GM12878 (cell line): Measurements from ENCODE around the gene NOXA1. TPM values are rescaled to one million over a fixed set of nuclear protein-coding genes. Genes with fewer than 3 reads are reported as not detected.

Source experiments
- CBFB ChIP-seq: IDR thresholded peaks from 2 replicates; pipeline ENCODE4 v1.6.1; 2016; ENCODE audit warnings: antibody characterized with exemption, low read depth
- GABPA ChIP-seq: IDR thresholded peaks from 2 replicates; pipeline ENCODE4 v1.6.1; 2014; ENCODE audit warnings: antibody characterized with exemption, low read depth, mild to moderate bottlenecking, inconsistent platforms
- IRF4 ChIP-seq: IDR thresholded peaks from 2 replicates; pipeline ENCODE4 v1.6.1; 2011; ENCODE audit warnings: low read depth, low read length
- NBN ChIP-seq: fragments of 450-650 bp; IDR thresholded peaks from 2 replicates; pipeline ENCODE4 v1.6.1; 2016
- NFXL1 ChIP-seq: fragments of 450-650 bp; IDR thresholded peaks from 2 replicates; pipeline ENCODE4 v1.6.1; 2017; ENCODE audit warnings: antibody characterized with exemption, mild to moderate bottlenecking, borderline replicate concordance
- NRF1 ChIP-seq: conservative IDR thresholded peaks from 2 replicates; pipeline ENCODE4 v1.6.1; 2011; ENCODE audit warnings: mild to moderate bottlenecking, low read depth, low read length, improper control_type of control experiment
- SIN3A ChIP-seq: IDR thresholded peaks from 2 replicates; pipeline ENCODE4 v1.6.1; 2012; ENCODE audit warnings: low read depth, low read length, improper control_type of control experiment
- SMAD1 ChIP-seq: fragments of 450-650 bp; IDR thresholded peaks from 2 replicates; pipeline ENCODE4 v1.6.1; 2018; ENCODE audit warnings: mild to moderate bottlenecking, low read depth; ENCODE audit not compliant: partially characterized antibody
- TCF3 ChIP-seq: IDR thresholded peaks from 2 replicates; pipeline ENCODE4 v1.6.1; 2012; ENCODE audit warnings: low read depth, mild to moderate bottlenecking, low read length, borderline replicate concordance; ENCODE audit not compliant: insufficient read depth
- ZBED1 ChIP-seq: IDR thresholded peaks from 2 replicates; pipeline ENCODE4 v1.6.1; 2016; ENCODE audit warnings: borderline replicate concordance
- ZZZ3 ChIP-seq: IDR thresholded peaks from 2 replicates; pipeline ENCODE4 v1.6.1; 2011; ENCODE audit warnings: low read depth; ENCODE audit not compliant: control insufficient read depth, insufficient read length
- polyA plus RNA-seq, 11 experiments: library from polyadenylated mRNA; depleted of rRNA in 4 of 11; unstranded in 6 of 11; stranded (reverse) in 5 of 11; fragments of >200 nt; fragmentation: Nextera tagmentation in 4 of 11; fragmentation: Illumina TruSeq in 1 of 11; extraction: Ambion mirVana in 4 of 11; extraction: Trizol in 1 of 11; gene quantifications; 1 replicate in 1 of 11; 2 replicates in 10 of 11; pipeline versions ENCODE4 v1.2.1 to v1.2.3, GENCODE V29; 2011 to 2016; ENCODE audit warnings: inconsistent platforms in 2 of 11, missing spikeins in 2 of 11, low read depth in 1 of 11
- total RNA-seq, 4 experiments: library from RNA; depleted of rRNA in 3 of 4; stranded (reverse); fragments of >200 nt in 3 of 4; fragmentation: Illumina TruSeq in 1 of 4; extraction: Trizol in 1 of 4; gene quantifications; 2 replicates each; pipeline versions ENCODE4 v1.2.1 to v1.2.3, GENCODE V29; 2013 to 2021
- TF ChIP-seq, protein P1 (sequence below): fragments of 450-650 bp; formaldehyde crosslinking; IDR thresholded peaks from 2 replicates; pipeline ENCODE4 v1.4.0; 2022; ENCODE audit warnings: mild to moderate bottlenecking, moderate library complexity
- TF ChIP-seq, protein P2 (sequence below): fragments of 450-650 bp; IDR thresholded peaks from 2 replicates; pipeline ENCODE4 v1.6.1; 2017; ENCODE audit warnings: mild to moderate bottlenecking, moderate library complexity
- TF ChIP-seq, protein P3 (sequence below): IDR thresholded peaks from 2 replicates; pipeline ENCODE4 v1.6.1; 2012; ENCODE audit warnings: low read length, inconsistent platforms
- TF ChIP-seq, protein P4 (sequence below): IDR thresholded peaks from 2 replicates; pipeline ENCODE4 v1.6.1; 2012; ENCODE audit warnings: low read depth, low read length, improper control_type of control experiment
- TF ChIP-seq, protein P5 (sequence below): IDR thresholded peaks from 2 replicates; pipeline ENCODE4 v1.6.1; 2012; ENCODE audit warnings: low read depth, low read length, improper control_type of control experiment
- TF ChIP-seq, protein P6 (sequence below): IDR thresholded peaks from 2 replicates; pipeline ENCODE4 v1.6.1; 2012; ENCODE audit warnings: mild to moderate bottlenecking, low read depth, low read length

Gene NOXA1
- total and polyA plus RNA-seq, 10 of the 15 experiments (the other 5 are each of a cell fraction or from before 2014, with no cell fraction given): 0.08 to 0.20 TPM; not detected in 8

DNA sequence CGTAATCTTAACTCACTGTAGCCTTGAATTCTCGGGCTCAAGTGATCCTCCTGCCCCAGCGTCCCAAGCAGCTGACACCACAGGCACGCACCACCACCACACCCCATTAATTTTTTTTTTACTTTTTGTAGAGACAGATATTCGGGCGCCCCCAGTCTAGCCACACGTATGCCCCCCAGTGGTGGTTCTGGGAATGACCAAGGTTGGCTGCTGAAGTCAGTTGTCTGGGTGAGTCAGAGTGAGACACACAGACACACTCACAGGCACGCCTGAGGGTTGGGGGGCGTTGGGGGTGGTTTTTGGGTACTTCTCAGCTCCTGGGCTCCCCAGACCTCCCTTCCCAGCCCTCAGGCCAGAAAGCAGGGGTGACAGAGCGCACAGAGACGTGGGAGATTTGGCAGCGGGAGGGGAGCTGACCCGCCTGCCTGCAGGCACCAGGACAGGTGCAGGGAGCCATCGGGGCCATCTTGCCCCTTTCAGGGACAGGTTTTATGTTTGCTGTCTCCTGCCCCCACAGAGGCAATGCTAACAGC lies 22.1 kb downstream of the NOXA1 start (continued):
- TF ChIP-seq, protein P1, sequence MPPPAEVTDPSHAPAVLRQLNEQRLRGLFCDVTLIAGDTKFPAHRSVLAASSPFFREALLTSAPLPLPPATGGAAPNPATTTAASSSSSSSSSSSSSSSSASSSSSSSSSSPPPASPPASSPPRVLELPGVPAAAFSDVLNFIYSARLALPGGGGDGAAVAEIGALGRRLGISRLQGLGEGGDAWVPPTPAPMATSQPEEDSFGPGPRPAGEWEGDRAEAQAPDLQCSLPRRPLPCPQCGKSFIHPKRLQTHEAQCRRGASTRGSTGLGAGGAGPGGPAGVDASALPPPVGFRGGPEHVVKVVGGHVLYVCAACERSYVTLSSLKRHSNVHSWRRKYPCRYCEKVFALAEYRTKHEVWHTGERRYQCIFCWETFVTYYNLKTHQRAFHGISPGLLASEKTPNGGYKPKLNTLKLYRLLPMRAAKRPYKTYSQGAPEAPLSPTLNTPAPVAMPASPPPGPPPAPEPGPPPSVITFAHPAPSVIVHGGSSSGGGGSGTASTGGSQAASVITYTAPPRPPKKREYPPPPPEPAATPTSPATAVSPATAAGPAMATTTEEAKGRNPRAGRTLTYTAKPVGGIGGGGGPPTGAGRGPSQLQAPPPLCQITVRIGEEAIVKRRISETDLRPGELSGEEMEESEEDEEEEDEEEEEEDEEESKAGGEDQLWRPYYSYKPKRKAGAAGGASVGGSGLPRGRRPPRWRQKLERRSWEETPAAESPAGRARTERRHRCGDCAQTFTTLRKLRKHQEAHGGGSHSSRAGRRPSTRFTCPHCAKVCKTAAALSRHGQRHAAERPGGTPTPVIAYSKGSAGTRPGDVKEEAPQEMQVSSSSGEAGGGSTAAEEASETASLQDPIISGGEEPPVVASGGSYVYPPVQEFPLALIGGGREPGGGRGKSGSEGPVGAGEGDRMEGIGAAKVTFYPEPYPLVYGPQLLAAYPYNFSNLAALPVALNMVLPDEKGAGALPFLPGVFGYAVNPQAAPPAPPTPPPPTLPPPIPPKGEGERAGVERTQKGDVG: no peak
- TF ChIP-seq NFXL1 (no peak), ZZZ3 (no peak), GABPA (no peak), SMAD1 (no peak), SIN3A (no peak), IRF4 (peak; percentile 46; the same call in 1 of the 2 replicates), CBFB (0 out of 2 replicates have a peak, but pooled peaks have one; percentile 29), NRF1 (no peak), NBN (peak; percentile 71; the same call in 1 of the 2 replicates), ZBED1 (no peak), TCF3 (no peak)
- TF ChIP-seq, protein P2, sequence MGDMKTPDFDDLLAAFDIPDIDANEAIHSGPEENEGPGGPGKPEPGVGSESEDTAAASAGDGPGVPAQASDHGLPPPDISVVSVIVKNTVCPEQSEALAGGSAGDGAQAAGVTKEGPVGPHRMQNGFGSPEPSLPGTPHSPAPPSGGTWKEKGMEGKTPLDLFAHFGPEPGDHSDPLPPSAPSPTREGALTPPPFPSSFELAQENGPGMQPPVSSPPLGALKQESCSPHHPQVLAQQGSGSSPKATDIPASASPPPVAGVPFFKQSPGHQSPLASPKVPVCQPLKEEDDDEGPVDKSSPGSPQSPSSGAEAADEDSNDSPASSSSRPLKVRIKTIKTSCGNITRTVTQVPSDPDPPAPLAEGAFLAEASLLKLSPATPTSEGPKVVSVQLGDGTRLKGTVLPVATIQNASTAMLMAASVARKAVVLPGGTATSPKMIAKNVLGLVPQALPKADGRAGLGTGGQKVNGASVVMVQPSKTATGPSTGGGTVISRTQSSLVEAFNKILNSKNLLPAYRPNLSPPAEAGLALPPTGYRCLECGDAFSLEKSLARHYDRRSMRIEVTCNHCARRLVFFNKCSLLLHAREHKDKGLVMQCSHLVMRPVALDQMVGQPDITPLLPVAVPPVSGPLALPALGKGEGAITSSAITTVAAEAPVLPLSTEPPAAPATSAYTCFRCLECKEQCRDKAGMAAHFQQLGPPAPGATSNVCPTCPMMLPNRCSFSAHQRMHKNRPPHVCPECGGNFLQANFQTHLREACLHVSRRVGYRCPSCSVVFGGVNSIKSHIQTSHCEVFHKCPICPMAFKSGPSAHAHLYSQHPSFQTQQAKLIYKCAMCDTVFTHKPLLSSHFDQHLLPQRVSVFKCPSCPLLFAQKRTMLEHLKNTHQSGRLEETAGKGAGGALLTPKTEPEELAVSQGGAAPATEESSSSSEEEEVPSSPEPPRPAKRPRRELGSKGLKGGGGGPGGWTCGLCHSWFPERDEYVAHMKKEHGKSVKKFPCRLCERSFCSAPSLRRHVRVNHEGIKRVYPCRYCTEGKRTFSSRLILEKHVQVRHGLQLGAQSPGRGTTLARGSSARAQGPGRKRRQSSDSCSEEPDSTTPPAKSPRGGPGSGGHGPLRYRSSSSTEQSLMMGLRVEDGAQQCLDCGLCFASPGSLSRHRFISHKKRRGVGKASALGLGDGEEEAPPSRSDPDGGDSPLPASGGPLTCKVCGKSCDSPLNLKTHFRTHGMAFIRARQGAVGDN: no peak
- TF ChIP-seq, protein P3, sequence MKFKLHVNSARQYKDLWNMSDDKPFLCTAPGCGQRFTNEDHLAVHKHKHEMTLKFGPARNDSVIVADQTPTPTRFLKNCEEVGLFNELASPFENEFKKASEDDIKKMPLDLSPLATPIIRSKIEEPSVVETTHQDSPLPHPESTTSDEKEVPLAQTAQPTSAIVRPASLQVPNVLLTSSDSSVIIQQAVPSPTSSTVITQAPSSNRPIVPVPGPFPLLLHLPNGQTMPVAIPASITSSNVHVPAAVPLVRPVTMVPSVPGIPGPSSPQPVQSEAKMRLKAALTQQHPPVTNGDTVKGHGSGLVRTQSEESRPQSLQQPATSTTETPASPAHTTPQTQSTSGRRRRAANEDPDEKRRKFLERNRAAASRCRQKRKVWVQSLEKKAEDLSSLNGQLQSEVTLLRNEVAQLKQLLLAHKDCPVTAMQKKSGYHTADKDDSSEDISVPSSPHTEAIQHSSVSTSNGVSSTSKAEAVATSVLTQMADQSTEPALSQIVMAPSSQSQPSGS: no peak
- TF ChIP-seq, protein P4, sequence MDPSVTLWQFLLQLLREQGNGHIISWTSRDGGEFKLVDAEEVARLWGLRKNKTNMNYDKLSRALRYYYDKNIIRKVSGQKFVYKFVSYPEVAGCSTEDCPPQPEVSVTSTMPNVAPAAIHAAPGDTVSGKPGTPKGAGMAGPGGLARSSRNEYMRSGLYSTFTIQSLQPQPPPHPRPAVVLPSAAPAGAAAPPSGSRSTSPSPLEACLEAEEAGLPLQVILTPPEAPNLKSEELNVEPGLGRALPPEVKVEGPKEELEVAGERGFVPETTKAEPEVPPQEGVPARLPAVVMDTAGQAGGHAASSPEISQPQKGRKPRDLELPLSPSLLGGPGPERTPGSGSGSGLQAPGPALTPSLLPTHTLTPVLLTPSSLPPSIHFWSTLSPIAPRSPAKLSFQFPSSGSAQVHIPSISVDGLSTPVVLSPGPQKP: no peak
- TF ChIP-seq, protein P5, sequence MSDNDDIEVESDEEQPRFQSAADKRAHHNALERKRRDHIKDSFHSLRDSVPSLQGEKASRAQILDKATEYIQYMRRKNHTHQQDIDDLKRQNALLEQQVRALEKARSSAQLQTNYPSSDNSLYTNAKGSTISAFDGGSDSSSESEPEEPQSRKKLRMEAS: no peak
- TF ChIP-seq, protein P6, sequence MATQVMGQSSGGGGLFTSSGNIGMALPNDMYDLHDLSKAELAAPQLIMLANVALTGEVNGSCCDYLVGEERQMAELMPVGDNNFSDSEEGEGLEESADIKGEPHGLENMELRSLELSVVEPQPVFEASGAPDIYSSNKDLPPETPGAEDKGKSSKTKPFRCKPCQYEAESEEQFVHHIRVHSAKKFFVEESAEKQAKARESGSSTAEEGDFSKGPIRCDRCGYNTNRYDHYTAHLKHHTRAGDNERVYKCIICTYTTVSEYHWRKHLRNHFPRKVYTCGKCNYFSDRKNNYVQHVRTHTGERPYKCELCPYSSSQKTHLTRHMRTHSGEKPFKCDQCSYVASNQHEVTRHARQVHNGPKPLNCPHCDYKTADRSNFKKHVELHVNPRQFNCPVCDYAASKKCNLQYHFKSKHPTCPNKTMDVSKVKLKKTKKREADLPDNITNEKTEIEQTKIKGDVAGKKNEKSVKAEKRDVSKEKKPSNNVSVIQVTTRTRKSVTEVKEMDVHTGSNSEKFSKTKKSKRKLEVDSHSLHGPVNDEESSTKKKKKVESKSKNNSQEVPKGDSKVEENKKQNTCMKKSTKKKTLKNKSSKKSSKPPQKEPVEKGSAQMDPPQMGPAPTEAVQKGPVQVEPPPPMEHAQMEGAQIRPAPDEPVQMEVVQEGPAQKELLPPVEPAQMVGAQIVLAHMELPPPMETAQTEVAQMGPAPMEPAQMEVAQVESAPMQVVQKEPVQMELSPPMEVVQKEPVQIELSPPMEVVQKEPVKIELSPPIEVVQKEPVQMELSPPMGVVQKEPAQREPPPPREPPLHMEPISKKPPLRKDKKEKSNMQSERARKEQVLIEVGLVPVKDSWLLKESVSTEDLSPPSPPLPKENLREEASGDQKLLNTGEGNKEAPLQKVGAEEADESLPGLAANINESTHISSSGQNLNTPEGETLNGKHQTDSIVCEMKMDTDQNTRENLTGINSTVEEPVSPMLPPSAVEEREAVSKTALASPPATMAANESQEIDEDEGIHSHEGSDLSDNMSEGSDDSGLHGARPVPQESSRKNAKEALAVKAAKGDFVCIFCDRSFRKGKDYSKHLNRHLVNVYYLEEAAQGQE: no peak
